Measurements from ENCODE around the gene VCP.

The VCP gene

DNA sequence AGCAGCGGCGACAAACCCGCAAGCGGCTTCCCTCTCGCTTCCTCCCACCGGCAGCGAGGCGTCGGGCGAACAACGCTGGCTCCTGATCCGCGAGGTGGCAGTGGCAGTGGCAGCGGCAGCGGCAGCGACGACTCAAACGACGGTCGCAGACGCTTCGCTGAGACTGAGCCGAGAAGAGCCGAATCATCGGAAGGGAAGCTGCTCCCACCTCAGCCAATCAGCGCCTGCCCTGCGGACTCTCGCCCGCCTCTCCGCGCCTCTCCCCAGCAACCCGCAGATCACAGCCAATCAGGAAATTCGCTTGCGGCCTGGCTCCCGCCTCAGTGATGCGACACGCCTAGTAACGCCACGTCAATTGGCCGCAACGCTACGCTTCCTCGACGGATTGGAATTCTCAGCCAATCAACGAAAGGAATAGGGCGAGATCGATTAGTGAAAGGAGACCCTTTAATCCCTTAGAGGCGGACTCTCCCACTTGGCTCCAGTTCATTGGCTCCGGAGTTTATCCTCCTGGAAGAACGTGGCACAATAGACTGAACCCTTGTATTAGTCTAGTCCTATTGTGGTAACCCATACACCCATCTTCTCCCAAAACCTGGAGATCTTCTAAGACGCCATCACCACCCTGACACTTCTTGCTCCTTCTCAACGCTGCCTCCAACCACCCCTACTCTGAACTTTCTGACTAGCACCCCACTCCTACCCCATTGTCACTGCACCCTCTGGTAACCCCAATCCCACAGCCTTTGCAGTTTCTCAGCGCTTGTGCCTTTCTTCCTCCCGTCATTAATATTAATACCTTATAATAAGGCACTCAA is at the start of gene VCP:
Gene VCP, minus strand, starts transcription at position 165 of the 818 bp plus-strand sequence. CDS start 272 bp downstream, outside the sequence.
- Histone ChIP-seq H3K36me3 (peaks cover 80% of the 10 kb centered on the region), H3K27me3 (ENCODE audit: insufficient read depth, low read depth, severe bottlenecking) (no peaks in the 10 kb centered on the region), H3K4me3 (ENCODE audit: low read depth, low read length) (peak within 1 kb of the TSS; percentile 93), H3K27ac (peak within 1 kb of the TSS; percentile 97), H3K9me3 (ENCODE audit: severe bottlenecking) (no peaks in the 10 kb centered on the region)
- DNase-seq = peak; percentile 99
- TF ChIP-seq, protein P1, sequence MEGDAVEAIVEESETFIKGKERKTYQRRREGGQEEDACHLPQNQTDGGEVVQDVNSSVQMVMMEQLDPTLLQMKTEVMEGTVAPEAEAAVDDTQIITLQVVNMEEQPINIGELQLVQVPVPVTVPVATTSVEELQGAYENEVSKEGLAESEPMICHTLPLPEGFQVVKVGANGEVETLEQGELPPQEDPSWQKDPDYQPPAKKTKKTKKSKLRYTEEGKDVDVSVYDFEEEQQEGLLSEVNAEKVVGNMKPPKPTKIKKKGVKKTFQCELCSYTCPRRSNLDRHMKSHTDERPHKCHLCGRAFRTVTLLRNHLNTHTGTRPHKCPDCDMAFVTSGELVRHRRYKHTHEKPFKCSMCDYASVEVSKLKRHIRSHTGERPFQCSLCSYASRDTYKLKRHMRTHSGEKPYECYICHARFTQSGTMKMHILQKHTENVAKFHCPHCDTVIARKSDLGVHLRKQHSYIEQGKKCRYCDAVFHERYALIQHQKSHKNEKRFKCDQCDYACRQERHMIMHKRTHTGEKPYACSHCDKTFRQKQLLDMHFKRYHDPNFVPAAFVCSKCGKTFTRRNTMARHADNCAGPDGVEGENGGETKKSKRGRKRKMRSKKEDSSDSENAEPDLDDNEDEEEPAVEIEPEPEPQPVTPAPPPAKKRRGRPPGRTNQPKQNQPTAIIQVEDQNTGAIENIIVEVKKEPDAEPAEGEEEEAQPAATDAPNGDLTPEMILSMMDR (IDR thresholded peaks at IDR 0.05; ENCODE audit: low read depth, low read length) = peak; percentile 16; the same call in 1 of the 2 replicates

DNA sequence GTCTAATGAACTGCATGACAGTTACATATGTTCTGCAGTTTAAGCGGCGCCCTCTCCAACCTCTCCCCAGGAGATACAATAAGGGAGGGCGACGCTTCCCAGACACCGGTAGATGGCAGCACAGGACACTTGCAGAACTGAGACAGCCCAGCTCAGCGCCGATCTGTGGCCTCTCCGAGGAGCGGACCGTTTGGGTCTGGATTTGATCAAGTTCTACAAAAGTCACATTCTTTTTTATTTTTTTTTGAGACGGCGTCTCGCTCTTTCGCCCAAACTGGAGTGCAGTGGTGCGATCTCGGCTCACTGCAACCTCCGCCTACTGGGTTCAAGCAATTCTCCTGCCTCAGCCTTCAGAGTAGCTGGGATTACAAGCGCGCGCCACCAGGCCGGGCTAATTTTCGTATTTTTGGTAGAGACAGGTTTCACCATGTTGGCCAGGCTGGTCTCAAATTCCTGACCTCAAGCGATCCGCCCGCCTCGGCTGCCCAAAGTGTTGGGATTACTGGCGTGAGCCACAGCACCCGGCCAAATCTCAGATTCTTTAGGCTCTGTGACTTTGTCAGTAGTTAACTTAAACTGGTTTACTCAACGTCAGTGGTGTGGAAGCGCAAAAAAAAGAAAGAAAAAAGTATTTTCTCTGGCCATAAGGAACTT is 44.6 kb upstream of the VCP start:
- TF ChIP-seq, protein P1 (IDR thresholded peaks at IDR 0.05; ENCODE audit: low read depth, low read length) = peak; percentile 87
- Histone ChIP-seq H3K27me3 (ENCODE audit: insufficient read depth, low read depth, severe bottlenecking) (no peaks in the 10 kb centered on the region), H3K27ac (no peak overlapping the region), H3K9me3 (ENCODE audit: severe bottlenecking) (no peaks in the 10 kb centered on the region), H3K4me3 (ENCODE audit: low read depth, low read length) (peak overlapping the region; percentile 70), H3K36me3 (no peaks in the 10 kb centered on the region)
- DNase-seq = peak; percentile 90

DNA sequence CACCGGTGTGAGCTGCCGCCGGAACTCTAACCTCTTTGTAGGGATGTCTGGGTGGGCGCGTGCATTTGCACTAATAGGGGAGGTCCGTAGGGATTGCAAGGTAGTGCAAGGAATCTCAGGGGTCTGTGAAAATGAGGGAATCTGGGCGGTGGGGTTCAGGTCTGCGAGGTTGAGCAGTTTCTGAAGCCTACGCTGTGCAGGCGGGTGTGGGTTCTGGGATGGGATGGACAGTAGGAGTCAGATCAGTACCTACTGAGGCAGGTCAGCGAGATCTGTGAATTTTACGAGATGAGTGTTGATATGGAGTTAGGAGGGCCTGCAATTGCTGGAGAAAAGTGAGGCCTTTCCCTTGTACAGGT is 44.1 kb upstream of the VCP start:
- no peaks in the 10 kb centered on the region for H3K27me3 ChIP-seq (ENCODE audit: insufficient read depth, low read depth, severe bottlenecking)
- no peak for DNase-seq
- H3K9me3 ChIP-seq (ENCODE audit: severe bottlenecking) = no peaks in the 10 kb centered on the region
- H3K4me3 ChIP-seq (ENCODE audit: low read depth, low read length) = peak overlapping the region; percentile 70
- no peaks in the 10 kb centered on the region for H3K36me3 ChIP-seq
- H3K27ac ChIP-seq = peak overlapping the region; percentile 70
- TF ChIP-seq, protein P1 (IDR thresholded peaks at IDR 0.05; ENCODE audit: low read depth, low read length) = no peak

DNA sequence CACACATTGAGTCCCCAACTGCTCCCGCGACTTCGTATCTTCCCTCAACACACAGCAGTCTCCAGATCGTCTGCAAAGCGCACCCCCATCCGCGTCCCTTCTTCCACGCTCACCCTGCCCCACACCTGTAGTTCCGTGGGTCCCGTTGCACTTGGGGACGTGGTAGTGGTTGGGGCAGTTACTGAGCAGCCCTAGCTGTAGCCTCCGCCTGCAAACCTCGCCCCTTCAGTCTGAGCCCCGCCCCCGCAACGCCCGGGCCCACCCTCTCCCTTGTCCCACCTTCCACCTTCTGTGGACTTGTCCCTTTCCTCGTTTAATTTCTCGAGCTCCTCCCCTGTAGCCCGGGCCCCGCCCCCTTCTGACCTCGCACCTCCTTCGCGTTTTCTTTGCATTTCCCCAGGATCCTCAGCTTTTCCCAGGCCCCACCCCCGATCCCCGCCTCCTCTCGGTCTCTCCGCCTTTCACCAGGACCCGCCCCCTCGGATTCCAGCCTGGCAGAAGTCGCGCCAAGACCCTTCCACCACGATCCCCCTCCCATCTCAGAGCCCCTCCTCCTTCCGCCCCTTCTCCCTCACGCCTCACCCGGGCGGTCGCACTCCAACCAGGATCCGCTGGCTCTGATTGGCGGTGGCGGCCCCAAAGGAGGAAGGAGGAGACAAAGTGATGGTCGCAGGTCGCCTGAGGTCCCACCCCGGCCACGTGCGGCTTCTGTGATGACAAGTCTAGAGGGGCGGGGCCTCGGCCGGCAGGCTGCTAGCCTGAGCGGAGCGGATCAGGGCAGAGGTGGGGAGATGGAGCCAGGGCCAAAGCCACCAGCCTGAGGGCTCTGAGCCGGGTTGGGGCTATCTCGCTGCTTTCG is 43.5 kb upstream of the VCP start, which contains the start of gene ATOSB:
Gene ATOSB, minus strand, starts transcription at position 183 of the 859 bp plus-strand sequence. CDS start 7,588 bp downstream, outside the sequence.
- no peaks in the 10 kb centered on the region for H3K9me3 ChIP-seq (ENCODE audit: severe bottlenecking)
- H3K27ac ChIP-seq = peak within 1 kb of the TSS; percentile 70
- TF ChIP-seq, protein P1 (IDR thresholded peaks at IDR 0.05; ENCODE audit: low read depth, low read length) = no peak
- DNase-seq = peak; percentile 99
- no peaks in the 10 kb centered on the region for H3K36me3 ChIP-seq
- H3K4me3 ChIP-seq (ENCODE audit: low read depth, low read length) = peak within 1 kb of the TSS; percentile 70
- H3K27me3 ChIP-seq (ENCODE audit: insufficient read depth, low read depth, severe bottlenecking) = no peaks in the 10 kb centered on the region

DNA sequence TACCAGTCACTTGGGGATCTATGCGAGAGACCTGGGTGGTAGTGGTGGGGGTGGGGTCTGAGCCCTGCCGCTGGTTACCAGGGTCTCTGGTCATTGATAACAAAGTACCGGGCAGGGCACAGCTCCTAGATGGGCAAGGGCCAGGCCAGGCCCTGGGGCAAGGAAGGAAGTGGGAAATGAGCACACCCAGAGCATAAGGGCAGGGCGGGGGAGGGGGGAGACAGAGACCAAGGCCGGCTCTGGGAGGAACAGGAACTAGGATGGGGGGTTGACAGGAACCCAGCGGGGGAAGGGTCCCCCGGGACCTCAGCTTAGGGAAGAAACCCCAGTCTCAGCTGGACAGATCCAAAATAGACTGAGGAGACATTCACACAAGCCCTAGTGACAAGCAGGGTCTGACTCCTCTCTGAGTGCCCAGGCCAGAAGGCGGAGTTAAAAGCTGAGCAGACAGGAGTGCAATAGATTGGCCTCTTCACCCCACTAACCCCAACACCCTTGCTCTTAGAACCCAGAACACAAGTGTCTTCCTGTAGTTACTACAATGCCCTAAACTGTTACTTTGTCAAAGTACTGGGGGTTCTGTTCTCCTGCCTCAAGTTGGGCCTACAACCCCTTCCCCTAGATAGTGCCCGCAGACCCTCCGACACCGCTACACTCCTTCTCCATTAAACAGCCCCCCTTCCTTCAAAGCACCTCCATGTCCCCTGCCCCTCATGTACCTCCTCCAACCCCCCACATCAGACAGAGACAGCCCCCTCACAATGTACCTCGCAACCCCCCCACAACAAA is 42.6 kb upstream of the VCP start:
- Histone ChIP-seq H3K27me3 (ENCODE audit: insufficient read depth, low read depth, severe bottlenecking) (no peaks in the 10 kb centered on the region), H3K27ac (peak overlapping the region; percentile 70), H3K4me3 (ENCODE audit: low read depth, low read length) (peak overlapping the region; percentile 70), H3K9me3 (ENCODE audit: severe bottlenecking) (no peaks in the 10 kb centered on the region), H3K36me3 (no peaks in the 10 kb centered on the region)
- TF ChIP-seq, protein P1 (IDR thresholded peaks at IDR 0.05; ENCODE audit: low read depth, low read length) = no peak
- peak; percentile 36 for DNase-seq
